Measurements from ENCODE around the gene UROC1. TPM values are rescaled to one million over a fixed set of nuclear protein-coding genes. Genes with fewer than 3 reads are reported as not detected.

The UROC1 gene
- total and polyA plus RNA-seq, 9 of the 15 experiments (the other 6 are each of a cell fraction or from before 2014, with no cell fraction given): not detected

- WGBS (ENCODE audit: insufficient coverage, low coverage, missing lambda C conversion rate): 90% methylated on average over 13 of the region's 17 CpGs
- Histone ChIP-seq H3K9me1 (ENCODE audit: control insufficient read depth, insufficient read depth, low read length) (no peaks in the 10 kb centered on the region), H2AFZ (ENCODE audit: low read depth, low read length) (no peak overlapping the region), H3K4me1 (replicated peaks in 1 of 2; ENCODE audit: control insufficient read depth in 2 of 2, insufficient read depth in 2 of 2, low read length in 2 of 2) (no peaks in the 10 kb centered on the region), H3K9me3 (replicated peaks; ENCODE audit: control insufficient read depth, insufficient read depth, low read depth, low read length) (no peaks in the 10 kb centered on the region), H3K4me3 (no peak overlapping the region), H3K79me2 (ENCODE audit: control insufficient read depth, insufficient read depth, low read length) (no peaks in the 10 kb centered on the region), H3K36me3 (ENCODE audit: control insufficient read depth, insufficient read depth, low read length) (peaks cover 30% of the 10 kb centered on the region; the same call in 2 of the 3 replicates), H3K27ac (ENCODE audit: extremely low read depth, low read depth, low read length) (no peak overlapping the region), H3K27me3 (ENCODE audit: control insufficient read depth in 2 of 2, insufficient read depth in 2 of 2, low read length in 2 of 2) (no peaks in the 10 kb centered on the region; a peak in 1 of 5 replicates), H3K9ac (ENCODE audit: insufficient read depth in 1 of 2, low read depth in 2 of 2, low read length in 2 of 2) (no peak overlapping the region), H3K4me2 (ENCODE audit: insufficient read depth, low read length) (no peak overlapping the region), H4K20me1 (replicated peaks; ENCODE audit: control insufficient read depth, insufficient read depth, low read length) (no peaks in the 10 kb centered on the region)
- ChIA-PET CTCF (ENCODE audit: low intra/inter-chr PET ratio) (no interaction called here), POLR2A (interaction anchor here (0.6 kb wide), 1 partner anchor 470 kb away, joined by 3 read pairs; no protein-coding TSS in a partner anchor)
- DNase-seq (ENCODE audit: extremely low read depth in 1 of 4, low spot score in 3 of 4) (no peak), ATAC-seq (no peak), FAIRE-seq (no peak)
- in situ Hi-C loops (cut with MboI) (no loop called here), intact Hi-C loops (cut with micrococcal nuclease) (no loop called here)
- BruUV-seq (replicated peaks): no TSS peak
- TF ChIP-seq ZBTB11 (CRISPR knock-in tag; IDR thresholded peaks at IDR 0.05) (no peak), GATAD2A (IDR thresholded peaks at IDR 0.05) (no peak), KLF13 (tag; IDR thresholded peaks at IDR 0.05; ENCODE audit: borderline replicate concordance, low read depth) (no peak), FOXO4 (CRISPR knock-in tag; IDR thresholded peaks at IDR 0.05) (no peak), NRF1 (conservative IDR thresholded peaks at IDR 0.05 in 1 of 2, IDR thresholded peaks at IDR 0.05 in 1 of 2) (no peak), ZSCAN32 (CRISPR knock-in tag; IDR thresholded peaks at IDR 0.05) (no peak), HDAC2 (IDR thresholded peaks at IDR 0.05) (no peak), ZNF3 (CRISPR knock-in tag; IDR thresholded peaks at IDR 0.05) (no peak), FOXA3 (CRISPR knock-in tag; conservative IDR thresholded peaks at IDR 0.05 in 1 of 2, IDR thresholded peaks at IDR 0.05 in 1 of 2) (no peak)
These were observed 69.3 kb downstream of the UROC1 start for GRCh38 chr3:126448136-126448892.
